ENCODE results near the gene LAMC3. TPM values are rescaled to one million over a fixed set of nuclear protein-coding genes. Genes with fewer than 3 reads are reported as not detected.

The LAMC3 gene
- total RNA-seq, 4 donors from 2014 or later = 0.06 to 0.50 (median 0.34) TPM; not detected in 1

GRCh38 chr9:131045300-131046092, 36.5 kb downstream of the LAMC3 start:
- DNase-seq (ENCODE audit: extremely low spot score) = no peak
- intact Hi-C loops (cut with DNase I) = loop anchor here (2.0 to 10.0 kb wide), 3 partner anchors 151 to 345 kb away; partner anchors contain the start of gene QRFP
- TF ChIP-seq CTCF (IDR thresholded peaks at IDR 0.05) = no peak
- no peak for TF ChIP-seq POLR2AphosphoS5 (IDR thresholded peaks at IDR 0.05)
- no peak for TF ChIP-seq POLR2A (IDR thresholded peaks at IDR 0.05; ENCODE audit: low read depth)
- TF ChIP-seq EP300 (IDR thresholded peaks at IDR 0.05) = no peak
- peaks cover 0 to 8% (median 6%) of the 10 kb centered on the region in 4 donors for H3K4me1 ChIP-seq
- H3K27ac ChIP-seq (replicated peaks in 1 of 4) = no peak overlapping the region
- no peaks in the 10 kb centered on the region for H3K9me3 ChIP-seq
- no peak overlapping the region for H3K4me3 ChIP-seq
- WGBS = 81% methylated on average over 12 of the region's 16 CpGs
- peaks cover 0 to 10% (median 0%) of the 10 kb centered on the region in 4 donors for H3K27me3 ChIP-seq
- H3K36me3 ChIP-seq = no peaks in the 10 kb centered on the region

GRCh38 chr9:131046093-131046380, 37.1 kb downstream of the LAMC3 start:
- WGBS = 98% methylated on average over 3 of the region's 3 CpGs
- H3K4me3 ChIP-seq = no peak overlapping the region
- TF ChIP-seq CTCF (IDR thresholded peaks at IDR 0.05) = no peak
- no peak for TF ChIP-seq POLR2AphosphoS5 (IDR thresholded peaks at IDR 0.05)
- TF ChIP-seq EP300 (IDR thresholded peaks at IDR 0.05) = no peak
- TF ChIP-seq POLR2A (IDR thresholded peaks at IDR 0.05; ENCODE audit: low read depth) = no peak
- H3K36me3 ChIP-seq = no peaks in the 10 kb centered on the region
- H3K27me3 ChIP-seq = peaks cover 0 to 10% (median 0%) of the 10 kb centered on the region in 4 donors
- no peak for DNase-seq (ENCODE audit: extremely low spot score)
- H3K9me3 ChIP-seq = no peaks in the 10 kb centered on the region
- no peak overlapping the region for H3K27ac ChIP-seq (replicated peaks in 1 of 4)
- H3K4me1 ChIP-seq = peaks cover 0 to 8% (median 6%) of the 10 kb centered on the region in 4 donors
- intact Hi-C loops (cut with DNase I) = loop anchor here (5.0 to 10.0 kb wide), 2 partner anchors 151 to 179 kb away; partner anchors contain the start of gene QRFP

- Histone ChIP-seq H3K9me3 (no peaks in the 10 kb centered on the region), H3K27ac (replicated peaks in 1 of 4) (no peak overlapping the region), H3K27me3 (peaks cover 0 to 10% (median 0%) of the 10 kb centered on the region in 4 donors), H3K4me1 (peaks cover 0 to 8% (median 6%) of the 10 kb centered on the region in 4 donors), H3K36me3 (no peaks in the 10 kb centered on the region), H3K4me3 (peak overlapping the region in 2 of 4 donors; percentile 14 to 20)
- TF ChIP-seq POLR2AphosphoS5 (IDR thresholded peaks at IDR 0.05) (peak in 1 of 2 donors; percentile 31), POLR2A (IDR thresholded peaks at IDR 0.05; ENCODE audit: low read depth) (no peak), CTCF (IDR thresholded peaks at IDR 0.05) (peak; percentile 86 to 95 (median 92))
- WGBS = 21% methylated on average over 20 of the region's 35 CpGs
- DNase-seq (ENCODE audit: extremely low spot score) = no peak
- intact Hi-C loops (cut with DNase I) = loop anchor here (5.0 to 10.0 kb wide), 2 partner anchors 152 to 179 kb away; partner anchors contain the start of gene QRFP
These were observed 37.7 kb downstream of the LAMC3 start for GRCh38 chr9:131046581-131047202.

- TF ChIP-seq POLR2A (IDR thresholded peaks at IDR 0.05; ENCODE audit: low read depth) (no peak), EP300 (IDR thresholded peaks at IDR 0.05) (no peak), POLR2AphosphoS5 (IDR thresholded peaks at IDR 0.05) (no peak)
- Histone ChIP-seq H3K9me3 (no peaks in the 10 kb centered on the region), H3K27me3 (peaks cover 0 to 21% (median 0%) of the 10 kb centered on the region in 4 donors), H3K4me3 (no peak overlapping the region), H3K4me1 (peaks cover 0 to 8% (median 6%) of the 10 kb centered on the region in 4 donors), H3K36me3 (no peaks in the 10 kb centered on the region), H3K27ac (replicated peaks in 1 of 4) (no peak overlapping the region)
- intact Hi-C loops (cut with DNase I) = loop anchor here (5.0 to 10.0 kb wide), 2 partner anchors 154 to 181 kb away; partner anchors contain the start of gene QRFP
- DNase-seq (ENCODE audit: extremely low spot score) = no peak
- 79% methylated on average over 4 of the region's 6 CpGs for WGBS
These were observed 39.4 kb downstream of the LAMC3 start for GRCh38 chr9:131048332-131048731.

- DNase-seq (ENCODE audit: extremely low spot score) = no peak
- intact Hi-C loops (cut with DNase I) = loop anchor here (5.0 to 10.0 kb wide), 2 partner anchors 154 to 182 kb away; partner anchors contain the start of gene QRFP
These were observed 39.8 kb downstream of the LAMC3 start for GRCh38 chr9:131048820-131049219.

More at GRCh38 chr9:131048820-131049219, 39.8 kb downstream of the LAMC3 start:
- Histone ChIP-seq H3K4me3 (no peak overlapping the region), H3K27me3 (peaks cover 0 to 22% (median 0%) of the 10 kb centered on the region in 4 donors), H3K4me1 (peaks cover 0 to 8% (median 6%) of the 10 kb centered on the region in 4 donors), H3K36me3 (no peaks in the 10 kb centered on the region), H3K27ac (replicated peaks in 1 of 4) (no peak overlapping the region), H3K9me3 (no peaks in the 10 kb centered on the region)
- TF ChIP-seq POLR2A (IDR thresholded peaks at IDR 0.05; ENCODE audit: low read depth) (no peak), POLR2AphosphoS5 (IDR thresholded peaks at IDR 0.05) (no peak), EP300 (IDR thresholded peaks at IDR 0.05) (no peak), CTCF (IDR thresholded peaks at IDR 0.05) (no peak)
- WGBS = 87% methylated on average over 8 of the region's 8 CpGs
